ENCODE data around the gene VPS11. TPM values are rescaled to one million over a fixed set of nuclear protein-coding genes. Genes with fewer than 3 reads are reported as not detected.
A peak's percentile ranks its signal among the peaks of the same experiment; 100 is the strongest.

The VPS11 gene
- total and polyA plus RNA-seq, 7 donors, result 13.4 to 37.0 (median 27.4) TPM

GRCh38 chr11:119120639-119121007 is 53.0 kb downstream of the VPS11 start:
- peaks cover 0 to 19% (median 17%) of the 10 kb centered on the region in 4 donors for H3K4me1 ChIP-seq
- intact Hi-C loops (cut with DNase I), result loop anchor here (2.0 kb wide), 1 partner anchor 14 kb away; the partner anchor contains the start of gene C2CD2L
- no peak for DNase-seq

GRCh38 chr11:119121008-119121810 is 53.6 kb downstream of the VPS11 start, which contains the start of gene HINFP:
HINFP (plus strand) TSS chr11:119121580; CDS start chr11:119126945, 5,365 bp downstream.
- Histone ChIP-seq H3K27ac (peak within 1 kb of the TSS; percentile 84 to 90 (median 84)), H3K4me3 (peak within 1 kb of the TSS; percentile 68 to 88 (median 80)), H3K27me3 (no peaks in the 10 kb centered on the region), H3K4me1 (peaks cover 0 to 19% (median 17%) of the 10 kb centered on the region in 4 donors), H3K9me3 (no peaks in the 10 kb centered on the region), H3K36me3 (peaks cover 0 to 22% (median 9%) of the 10 kb centered on the region in 4 donors)
- intact Hi-C loops (cut with DNase I), result loop anchor here (2.0 kb wide), 1 partner anchor 14 kb away; the partner anchor contains the start of gene C2CD2L
- peak; percentile 100 for DNase-seq
- 0 to 1% methylated on average over 54 of the region's 54 CpGs for WGBS, 2 donors
- TF ChIP-seq CTCF (IDR thresholded peaks at IDR 0.05), result no peak
- no peak for TF ChIP-seq EP300 (IDR thresholded peaks at IDR 0.05)
- peak; percentile 64 to 70 for TF ChIP-seq POLR2A (IDR thresholded peaks at IDR 0.05)
- peak; percentile 87 to 96 (median 92) for TF ChIP-seq POLR2AphosphoS5 (IDR thresholded peaks at IDR 0.05)

More at GRCh38 chr11:119120639-119121007, 53.0 kb downstream of the VPS11 start:
- no peaks in the 10 kb centered on the region for H3K9me3 ChIP-seq
- peaks cover 0 to 26% (median 12%) of the 10 kb centered on the region in 4 donors for H3K36me3 ChIP-seq
- 10 to 40% methylated on average over 5 of the region's 5 CpGs for WGBS, 2 donors
- TF ChIP-seq EP300 (IDR thresholded peaks at IDR 0.05) (no peak), POLR2A (IDR thresholded peaks at IDR 0.05) (no peak), POLR2AphosphoS5 (IDR thresholded peaks at IDR 0.05) (no peak), CTCF (IDR thresholded peaks at IDR 0.05) (no peak)
- peak overlapping the region; percentile 68 to 88 (median 80) for H3K4me3 ChIP-seq
- peak overlapping the region; percentile 79 to 90 (median 84) for H3K27ac ChIP-seq
- H3K27me3 ChIP-seq, result no peaks in the 10 kb centered on the region

GRCh38 chr11:119121811-119122124 is 54.1 kb downstream of the VPS11 start:
- intact Hi-C loops (cut with DNase I), result loop anchor here (2.0 kb wide), 1 partner anchor 15 kb away; the partner anchor contains the start of gene C2CD2L
- TF ChIP-seq CTCF (IDR thresholded peaks at IDR 0.05) (no peak), POLR2A (IDR thresholded peaks at IDR 0.05) (no peak), POLR2AphosphoS5 (IDR thresholded peaks at IDR 0.05) (no peak), EP300 (IDR thresholded peaks at IDR 0.05) (no peak)
- 0% methylated on average over 20 of the region's 20 CpGs for WGBS, 2 donors
- peaks cover 0 to 21% (median 17%) of the 10 kb centered on the region in 4 donors for H3K4me1 ChIP-seq
- no peak for DNase-seq
- no peaks in the 10 kb centered on the region for H3K27me3 ChIP-seq
- peak overlapping the region; percentile 68 to 88 (median 80) for H3K4me3 ChIP-seq
- no peaks in the 10 kb centered on the region for H3K9me3 ChIP-seq
- H3K27ac ChIP-seq, result peak overlapping the region; percentile 84 to 90 (median 84)
- H3K36me3 ChIP-seq, result peaks cover 0 to 21% (median 6%) of the 10 kb centered on the region in 4 donors

GRCh38 chr11:119125821-119126220 is 58.2 kb downstream of the VPS11 start:
- no peak for TF ChIP-seq POLR2AphosphoS5 (IDR thresholded peaks at IDR 0.05)
- no peak for TF ChIP-seq EP300 (IDR thresholded peaks at IDR 0.05)
- TF ChIP-seq POLR2A (IDR thresholded peaks at IDR 0.05), result no peak
- no peak for TF ChIP-seq CTCF (IDR thresholded peaks at IDR 0.05)

More at GRCh38 chr11:119125821-119126220, 58.2 kb downstream of the VPS11 start:
- H3K27me3 ChIP-seq, result no peaks in the 10 kb centered on the region
- no peak overlapping the region for H3K27ac ChIP-seq
- peaks cover 0 to 18% (median 11%) of the 10 kb centered on the region in 4 donors for H3K4me1 ChIP-seq
- no peaks in the 10 kb centered on the region for H3K9me3 ChIP-seq
- intact Hi-C loops (cut with DNase I), result no loop called here
- no peak for DNase-seq
- no peak overlapping the region for H3K4me3 ChIP-seq
- peaks cover 17 to 59% (median 28%) of the 10 kb centered on the region in 4 donors for H3K36me3 ChIP-seq
- WGBS, 2 donors, result 53 to 78% methylated on average over 6 of the region's 6 CpGs
